Measurements from ENCODE around the gene RASA3. TPM values are rescaled to one million over a fixed set of nuclear protein-coding genes. Genes with fewer than 3 reads are reported as not detected.

RASA3 gene
- total and polyA plus RNA-seq, 9 of the 15 experiments (the other 6 are each of a cell fraction or from before 2014, with no cell fraction given), result 0.72 to 25.3 (median 14.4) TPM

GRCh38 chr13:114167426-114167825 is 35.0 kb upstream of the RASA3 start (continued):
- TF ChIP-seq ZNF318 (IDR thresholded peaks at IDR 0.05; ENCODE audit: borderline replicate concordance in 1 of 2, low read depth in 1 of 2), result no peak
- TF ChIP-seq MITF (IDR thresholded peaks at IDR 0.05), result no peak
- TF ChIP-seq CCAR2 (IDR thresholded peaks at IDR 0.05; ENCODE audit: low read depth, low read length), result no peak
- no peak for TF ChIP-seq NCOA6 (IDR thresholded peaks at IDR 0.05)

Data from K562 (cell line).